ENCODE measurements around the gene TMEM209. TPM values are rescaled to one million over a fixed set of nuclear protein-coding genes. Genes with fewer than 3 reads are reported as not detected.

TMEM209 gene
- total RNA-seq, 1 donor from 2014 or later = 15.1 TPM

GRCh38 chr7:130157700-130158099, 47.5 kb downstream of the TMEM209 start:
- peaks cover 3% of the 10 kb centered on the region for H3K9me3 ChIP-seq (ENCODE audit: insufficient read depth, low read depth, low read length)
- H3K79me2 ChIP-seq (ENCODE audit: insufficient read depth, low read length) = no peaks in the 10 kb centered on the region
- no peak overlapping the region for H3K27ac ChIP-seq (ENCODE audit: low read depth, low read length)
- no peak for FAIRE-seq
- peaks cover 9% of the 10 kb centered on the region for H3K36me3 ChIP-seq (ENCODE audit: insufficient read depth, low read length)
- Mint-ChIP-seq H3K27me3 (ENCODE audit: low read depth, unreplicated experiment) (no peaks in the 10 kb centered on the region), H3K9me3 (ENCODE audit: unreplicated experiment) (peaks cover 8% of the 10 kb centered on the region), H3K4me1 (ENCODE audit: low read depth, unreplicated experiment) (no peaks in the 10 kb centered on the region), H3K4me3 (ENCODE audit: unreplicated experiment) (no peak overlapping the region), H3K36me3 (ENCODE audit: low read depth, unreplicated experiment) (peaks cover 37% of the 10 kb centered on the region), H3K27ac (ENCODE audit: unreplicated experiment) (no peak overlapping the region)
- no peak overlapping the region for H2AFZ ChIP-seq (ENCODE audit: low read depth, low read length)
- H3K4me1 ChIP-seq (ENCODE audit: insufficient read depth, low read length) = peaks cover 5% of the 10 kb centered on the region
- no peak overlapping the region for H3K4me2 ChIP-seq (ENCODE audit: low read length)
- no peaks in the 10 kb centered on the region for H3K27me3 ChIP-seq (ENCODE audit: insufficient read depth, low read length)
- H3K9ac ChIP-seq (ENCODE audit: low read length) = no peak overlapping the region
- H3K4me3 ChIP-seq (ENCODE audit: insufficient read depth, low read depth, low read length) = no peak overlapping the region
- no peaks in the 10 kb centered on the region for H4K20me1 ChIP-seq (ENCODE audit: insufficient read depth, low read length)
- TF ChIP-seq EZH2 (IDR thresholded peaks at IDR 0.05; ENCODE audit: insufficient read depth, low read length) (no peak), CTCF (IDR thresholded peaks at IDR 0.05; ENCODE audit: insufficient read depth, low read depth, low read length) (no peak)
- DNase-seq (ENCODE audit: low read depth) = no peak

GRCh38 chr7:130156140-130156539, 49.1 kb downstream of the TMEM209 start:
- no peak overlapping the region for H3K9ac ChIP-seq (ENCODE audit: low read length)
- TF ChIP-seq EZH2 (IDR thresholded peaks at IDR 0.05; ENCODE audit: insufficient read depth, low read length) (no peak), CTCF (IDR thresholded peaks at IDR 0.05; ENCODE audit: insufficient read depth, low read depth, low read length) (no peak)
- no peaks in the 10 kb centered on the region for H3K79me2 ChIP-seq (ENCODE audit: insufficient read depth, low read length)
- FAIRE-seq (no peak), DNase-seq (ENCODE audit: low read depth) (no peak)
- no peaks in the 10 kb centered on the region for H3K4me1 Mint-ChIP-seq (ENCODE audit: low read depth, unreplicated experiment)
- H3K27ac ChIP-seq (ENCODE audit: low read depth, low read length) = no peak overlapping the region
- H3K4me3 ChIP-seq (ENCODE audit: insufficient read depth, low read depth, low read length) = no peak overlapping the region
- no peak overlapping the region for H2AFZ ChIP-seq (ENCODE audit: low read depth, low read length)
- peaks cover 3% of the 10 kb centered on the region for H3K9me3 ChIP-seq (ENCODE audit: insufficient read depth, low read depth, low read length)
- H4K20me1 ChIP-seq (ENCODE audit: insufficient read depth, low read length) = no peaks in the 10 kb centered on the region
- no peak overlapping the region for H3K27ac Mint-ChIP-seq (ENCODE audit: unreplicated experiment)
- peaks cover 9% of the 10 kb centered on the region for H3K4me1 ChIP-seq (ENCODE audit: insufficient read depth, low read length)
- peaks cover 31% of the 10 kb centered on the region for H3K36me3 Mint-ChIP-seq (ENCODE audit: low read depth, unreplicated experiment)
- no peaks in the 10 kb centered on the region for H3K27me3 ChIP-seq (ENCODE audit: insufficient read depth, low read length)
- H3K9me3 Mint-ChIP-seq (ENCODE audit: unreplicated experiment) = peaks cover 8% of the 10 kb centered on the region
- H3K4me3 Mint-ChIP-seq (ENCODE audit: unreplicated experiment) = no peak overlapping the region
- H3K36me3 ChIP-seq (ENCODE audit: insufficient read depth, low read length) = peaks cover 9% of the 10 kb centered on the region
- H3K4me2 ChIP-seq (ENCODE audit: low read length) = no peak overlapping the region
- no peaks in the 10 kb centered on the region for H3K27me3 Mint-ChIP-seq (ENCODE audit: low read depth, unreplicated experiment)

GRCh38 chr7:130154501-130155317, 50.5 kb downstream of the TMEM209 start:
- Mint-ChIP-seq H3K4me3 (ENCODE audit: unreplicated experiment) (no peak overlapping the region), H3K27me3 (ENCODE audit: low read depth, unreplicated experiment) (no peaks in the 10 kb centered on the region), H3K4me1 (ENCODE audit: low read depth, unreplicated experiment) (no peaks in the 10 kb centered on the region), H3K27ac (ENCODE audit: unreplicated experiment) (no peak overlapping the region), H3K9me3 (ENCODE audit: unreplicated experiment) (peaks cover under 1% of the 10 kb centered on the region), H3K36me3 (ENCODE audit: low read depth, unreplicated experiment) (peaks cover 20% of the 10 kb centered on the region)
- Histone ChIP-seq H3K4me3 (ENCODE audit: insufficient read depth, low read depth, low read length) (no peak overlapping the region), H4K20me1 (ENCODE audit: insufficient read depth, low read length) (no peaks in the 10 kb centered on the region), H3K27ac (ENCODE audit: low read depth, low read length) (no peak overlapping the region), H2AFZ (ENCODE audit: low read depth, low read length) (no peak overlapping the region), H3K36me3 (ENCODE audit: insufficient read depth, low read length) (no peaks in the 10 kb centered on the region), H3K9ac (ENCODE audit: low read length) (no peak overlapping the region), H3K79me2 (ENCODE audit: insufficient read depth, low read length) (no peaks in the 10 kb centered on the region), H3K4me1 (ENCODE audit: insufficient read depth, low read length) (peaks cover 9% of the 10 kb centered on the region), H3K4me2 (ENCODE audit: low read length) (no peak overlapping the region), H3K9me3 (ENCODE audit: insufficient read depth, low read depth, low read length) (peaks cover 3% of the 10 kb centered on the region), H3K27me3 (ENCODE audit: insufficient read depth, low read length) (no peaks in the 10 kb centered on the region)
- DNase-seq (ENCODE audit: low read depth) (no peak), FAIRE-seq (no peak)
- TF ChIP-seq CTCF (IDR thresholded peaks at IDR 0.05; ENCODE audit: insufficient read depth, low read depth, low read length) = no peak
- TF ChIP-seq EZH2 (IDR thresholded peaks at IDR 0.05; ENCODE audit: insufficient read depth, low read length) = no peak

All from astrocyte (in vitro differentiated cells and primary cell).